Muscle of arm (tissue), 12 donors: ENCODE data around the gene CCDC169. TPM values are rescaled to one million over a fixed set of nuclear protein-coding genes. Genes with fewer than 3 reads are reported as not detected.
"Not testable (repeated sequence)": the region's sequence is repeated elsewhere in the genome, so short reads cannot be mapped to it uniquely, and the experiment has no call there.

Experiments used
- DNase-seq: peaks from one replicate; pipeline ENCODE4 v3.0.0-alpha.2; 2013
- polyA plus RNA-seq, 12 donors: library from polyadenylated mRNA; unstranded; fragments of 120-200 nt; gene quantifications; one replicate each; pipeline ENCODE4 v1.2.1, GENCODE V29; 2013; ENCODE audit not compliant: insufficient read length in 12 of 12

The CCDC169 gene
- polyA plus RNA-seq, 12 donors, result 1.7 to 5.3 (median 3.5) TPM; not detected in 2

- not testable (repeated sequence) for DNase-seq
Observed at GRCh38 chr13:36319793-36320192, 22.2 kb upstream of the CCDC169 start.

- no peak for DNase-seq
Observed at GRCh38 chr13:36313047-36313969, 15.7 kb upstream of the CCDC169 start.

DNA sequence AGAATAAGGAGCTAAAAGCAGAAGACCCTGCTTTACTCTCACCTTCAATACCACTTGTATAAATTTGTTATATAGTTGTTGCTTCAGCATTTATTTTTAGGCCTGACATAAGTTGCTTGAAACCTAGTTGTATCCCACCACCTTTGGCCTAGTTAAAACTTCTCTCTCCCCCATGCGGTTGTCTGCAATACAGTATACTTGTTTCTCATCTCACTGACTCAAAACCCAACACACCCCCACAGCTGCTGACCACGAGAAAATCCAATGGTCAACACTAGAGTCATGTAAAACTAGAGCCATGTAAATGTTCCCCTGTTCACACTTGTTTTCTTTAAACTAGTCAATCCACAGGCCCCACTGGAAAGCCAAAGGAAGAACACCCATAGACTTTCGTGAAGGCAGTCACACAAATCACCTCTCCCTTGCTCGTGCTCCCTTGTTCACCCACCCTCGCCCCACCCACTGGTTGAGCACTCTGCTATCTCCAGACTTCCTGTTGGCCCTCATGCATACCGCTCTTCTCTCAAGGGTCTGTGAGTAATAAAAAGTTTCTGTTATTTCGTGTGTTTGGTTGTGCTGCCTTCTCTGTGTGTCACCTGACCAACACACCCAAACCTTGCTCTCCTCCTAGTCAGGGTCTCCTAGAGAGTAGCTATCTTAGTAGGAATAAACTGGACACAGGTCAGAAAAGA, 12.9 kb upstream of the CCDC169 start:
- DNase-seq, result no peak

GRCh38 chr13:36302289-36302688, 4.7 kb upstream of the CCDC169 start:
- DNase-seq, result no peak

DNA sequence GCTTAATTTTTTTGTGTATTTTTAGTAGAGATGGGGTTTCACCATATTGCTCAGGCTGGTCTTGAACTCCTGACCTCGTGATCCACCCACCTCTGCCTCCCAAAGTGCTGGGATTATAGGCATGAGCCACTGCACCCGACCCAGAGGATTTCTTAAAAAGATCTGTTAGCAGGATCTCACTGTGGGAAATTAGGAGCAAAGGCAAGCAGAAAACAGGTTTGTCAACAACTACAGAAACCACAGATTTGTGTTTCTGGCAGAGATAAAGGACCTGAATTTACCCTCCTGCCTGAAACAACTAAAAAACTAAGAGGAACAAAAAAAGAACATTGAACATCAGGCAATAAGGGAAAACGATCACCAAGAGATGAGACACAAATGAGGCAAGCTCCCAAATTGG, 1.9 kb upstream of the CCDC169 start:
- DNase-seq, result not testable (repeated sequence)

DNA sequence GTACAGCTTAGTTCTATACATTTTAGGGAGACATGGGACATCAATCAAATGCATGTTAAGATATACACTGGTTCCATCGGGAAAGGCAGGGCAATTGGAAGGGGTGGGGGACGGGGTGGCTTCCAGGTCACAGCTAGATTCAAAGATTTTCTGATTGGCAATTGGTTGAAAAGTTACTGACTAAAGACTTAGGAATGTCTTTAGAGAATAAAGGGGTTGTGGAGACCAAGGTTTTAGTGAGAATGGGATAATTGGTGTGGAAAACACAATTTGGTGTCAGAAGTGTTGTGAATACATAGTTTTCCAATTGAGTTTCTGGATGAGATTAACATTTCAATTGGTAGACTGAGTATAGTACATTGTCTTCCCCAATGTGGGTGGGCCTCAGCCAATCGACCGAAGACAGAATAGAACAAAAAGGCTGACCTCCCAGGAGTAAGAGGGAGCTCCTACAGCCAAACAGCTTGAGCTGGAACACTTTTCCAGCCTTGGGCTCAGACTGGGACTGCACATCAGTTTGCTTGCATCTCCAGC, 988 bp upstream of the CCDC169 start:
- DNase-seq, result peak; percentile 41

DNA sequence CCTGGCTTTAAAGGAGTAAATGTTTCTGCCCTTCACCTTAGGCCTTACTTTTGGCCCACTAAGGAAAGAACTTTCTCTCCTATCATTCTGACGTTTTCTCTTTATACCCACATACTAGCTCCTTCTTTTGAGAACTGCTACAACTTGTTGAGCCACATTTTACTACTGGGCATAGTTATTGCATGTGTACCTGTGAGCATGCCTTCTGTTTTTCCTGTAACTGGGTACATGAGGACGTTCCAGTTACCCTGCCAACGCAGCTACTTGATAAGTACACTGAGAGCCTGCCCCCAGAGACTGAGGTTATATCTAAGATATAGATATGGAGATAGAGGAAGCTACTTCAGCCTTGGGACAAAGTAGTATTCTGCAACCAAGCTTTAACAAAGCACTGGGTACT, 3.5 kb downstream of the CCDC169 start:
- no peak for DNase-seq

DNA sequence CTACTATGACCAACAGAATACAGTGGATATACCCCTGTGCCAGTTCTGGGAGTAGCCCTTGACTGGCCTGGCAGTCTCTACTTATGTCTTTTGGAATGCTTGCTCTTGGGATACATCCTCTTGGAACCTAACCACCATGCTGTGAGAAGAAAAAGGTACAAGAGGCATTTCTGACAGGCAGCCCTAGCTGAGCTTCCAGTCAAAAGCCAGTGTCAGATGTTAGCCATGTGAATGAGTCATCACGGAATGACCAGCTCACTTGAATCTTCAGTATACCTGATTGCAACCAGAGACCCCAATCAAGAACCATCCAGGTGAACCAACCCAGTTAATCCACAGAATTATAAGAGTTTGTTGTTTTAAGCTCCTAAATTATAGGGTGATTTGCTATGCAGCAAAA, 4.1 kb downstream of the CCDC169 start:
- no peak for DNase-seq

GRCh38 chr13:36288794-36289391, 8.7 kb downstream of the CCDC169 start:
- no peak for DNase-seq

GRCh38 chr13:36286006-36286405, 11.6 kb downstream of the CCDC169 start:
- DNase-seq, result no peak

DNA sequence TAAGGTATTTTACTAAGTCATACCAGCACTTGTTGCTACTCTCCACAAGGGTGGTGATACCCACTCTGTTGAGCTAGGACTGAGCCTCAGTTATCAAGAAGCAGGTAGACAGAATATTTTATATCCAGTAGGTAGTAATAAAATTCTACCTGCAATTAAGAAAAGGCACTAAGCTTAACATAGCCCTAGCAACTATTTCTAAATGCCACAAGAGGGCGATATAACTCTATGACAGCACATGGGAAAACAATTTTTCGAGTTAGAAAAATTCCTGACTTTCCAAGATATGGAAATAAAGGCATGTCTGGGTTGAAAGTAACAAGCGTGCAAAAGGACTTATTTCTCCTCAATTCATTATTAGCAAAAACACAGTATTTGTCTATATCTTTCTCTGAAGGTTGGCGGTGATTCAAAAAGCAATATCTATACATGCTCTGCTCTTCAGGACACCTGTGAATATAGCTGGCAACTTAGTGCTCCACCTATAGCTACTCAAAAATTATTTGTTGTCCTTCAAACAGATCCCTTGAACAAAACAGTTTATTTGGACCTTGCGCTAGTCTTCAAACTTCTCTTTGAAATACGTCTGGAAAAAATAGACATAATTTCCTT, 14.7 kb downstream of the CCDC169 start:
- peak; percentile 42 for DNase-seq

DNA sequence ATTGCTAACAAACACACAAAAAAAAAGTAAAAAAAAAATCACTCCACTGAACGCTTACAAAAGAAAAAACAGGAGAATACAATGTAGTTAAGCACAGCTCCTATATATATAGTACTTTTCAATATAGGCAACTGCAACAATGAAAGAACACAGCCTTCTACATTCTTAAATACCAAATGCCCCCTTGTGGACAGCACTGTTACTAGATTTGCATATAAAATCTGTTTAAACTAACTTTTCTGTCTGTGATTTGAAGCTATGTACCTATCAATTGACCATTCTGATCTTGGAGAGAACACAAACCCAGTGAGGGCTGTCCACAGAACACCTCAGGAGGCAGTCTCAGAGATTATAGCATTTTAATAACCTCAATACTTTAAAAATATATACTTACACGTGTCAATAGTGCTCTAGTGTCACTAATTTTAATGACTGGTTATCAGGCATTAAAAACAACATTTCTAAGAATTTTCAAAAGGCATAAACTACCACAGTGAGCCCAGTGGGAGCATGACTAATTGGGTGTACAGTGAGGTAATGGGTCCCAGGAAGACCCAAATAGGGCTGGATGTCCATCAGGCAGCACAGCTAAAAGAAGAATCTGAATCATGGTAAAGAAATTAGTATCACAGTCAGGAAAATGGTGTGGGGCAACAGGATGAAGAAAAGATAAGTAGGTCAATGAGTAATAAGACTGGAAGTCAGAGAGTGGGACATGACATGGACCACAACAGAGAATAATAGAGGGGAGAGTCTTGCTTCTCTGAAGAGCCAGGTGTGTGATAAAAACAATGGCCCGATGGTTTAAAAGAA, 22.2 kb downstream of the CCDC169 start:
- DNase-seq, result peak; percentile 71

DNA sequence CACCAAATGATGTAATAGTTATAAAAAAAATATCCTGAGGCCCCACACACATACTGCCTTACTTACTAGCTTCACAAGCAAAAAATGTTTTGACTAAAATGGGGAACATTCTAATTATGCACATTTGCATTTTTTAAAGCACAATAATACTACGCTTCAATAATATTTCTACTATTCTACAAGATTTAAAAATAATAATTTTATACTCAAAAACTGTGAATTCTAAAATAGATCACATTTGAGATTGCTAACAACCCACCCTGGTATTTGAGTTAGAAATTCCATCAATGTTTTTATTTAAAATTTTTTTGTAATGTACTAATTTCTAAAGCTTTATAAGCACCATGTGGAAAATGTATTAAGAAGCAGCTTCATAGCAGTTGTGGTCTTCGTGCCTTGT, 24.2 kb downstream of the CCDC169 start:
- no peak for DNase-seq

- DNase-seq, result no peak
Observed at GRCh38 chr13:36261976-36262375, 35.6 kb downstream of the CCDC169 start.

GRCh38 chr13:36261011-36261410, 36.6 kb downstream of the CCDC169 start:
- no peak for DNase-seq

DNA sequence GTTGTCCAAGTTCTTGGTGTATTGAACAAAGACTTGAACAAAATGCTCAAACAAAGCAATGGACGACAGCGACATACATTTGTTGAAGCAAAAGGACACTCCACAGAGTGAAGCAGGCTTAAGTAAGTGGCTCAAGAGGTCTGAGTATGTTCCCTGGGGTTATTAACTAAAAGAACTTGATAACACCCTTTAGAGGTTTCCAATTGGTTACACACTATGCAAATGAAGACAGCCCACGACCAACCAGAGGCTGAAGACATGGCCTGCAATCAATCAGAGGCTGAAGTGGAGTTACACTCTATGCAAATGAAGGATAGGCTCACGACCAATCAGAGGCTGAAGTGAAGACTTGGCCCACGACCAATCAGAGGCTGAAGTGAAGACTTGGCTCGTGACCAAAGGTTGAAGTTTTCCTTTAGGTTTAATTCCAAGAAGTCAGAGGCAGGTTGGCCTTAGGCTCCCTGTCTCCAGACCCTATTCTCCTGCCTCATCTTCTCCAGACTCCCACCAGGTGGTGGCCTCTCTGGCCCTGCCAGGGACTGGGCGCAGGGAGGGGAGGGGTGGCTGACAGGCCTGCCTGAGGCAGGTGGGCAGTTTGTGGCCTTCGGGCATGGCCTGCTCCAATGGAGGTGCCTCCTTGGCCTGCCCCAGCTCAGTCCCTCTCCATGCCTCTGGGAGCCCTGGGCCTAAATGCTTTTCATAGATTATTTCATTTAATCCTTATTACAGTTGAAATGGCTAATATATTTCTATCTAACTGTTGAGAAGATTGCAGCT, 38.1 kb downstream of the CCDC169 start:
- DNase-seq, result no peak

DNA sequence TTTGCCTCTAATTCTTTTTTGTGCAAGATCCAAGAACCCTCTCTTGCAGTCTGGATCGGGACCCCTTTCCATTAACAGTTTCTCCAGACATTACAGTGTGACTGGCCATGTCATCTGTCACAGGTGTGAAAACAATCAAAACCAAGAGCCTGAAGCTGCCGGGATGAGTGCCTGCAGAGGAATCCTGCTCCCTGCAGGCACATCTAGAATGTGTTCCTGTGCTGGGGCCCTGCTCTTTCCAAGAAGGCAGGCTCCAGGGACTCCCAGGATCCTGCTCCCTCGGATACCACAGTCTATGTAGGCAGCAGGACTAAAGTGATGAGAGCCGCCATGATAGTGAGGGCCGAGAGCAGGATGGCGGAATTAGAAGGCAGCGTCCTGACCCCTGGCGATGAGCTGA, 38.8 kb downstream of the CCDC169 start:
- no peak for DNase-seq

GRCh38 chr13:36251526-36251925, 46.1 kb downstream of the CCDC169 start:
- no peak for DNase-seq

- no peak for DNase-seq
Observed at GRCh38 chr13:36251017-36251416, 46.6 kb downstream of the CCDC169 start.

DNA sequence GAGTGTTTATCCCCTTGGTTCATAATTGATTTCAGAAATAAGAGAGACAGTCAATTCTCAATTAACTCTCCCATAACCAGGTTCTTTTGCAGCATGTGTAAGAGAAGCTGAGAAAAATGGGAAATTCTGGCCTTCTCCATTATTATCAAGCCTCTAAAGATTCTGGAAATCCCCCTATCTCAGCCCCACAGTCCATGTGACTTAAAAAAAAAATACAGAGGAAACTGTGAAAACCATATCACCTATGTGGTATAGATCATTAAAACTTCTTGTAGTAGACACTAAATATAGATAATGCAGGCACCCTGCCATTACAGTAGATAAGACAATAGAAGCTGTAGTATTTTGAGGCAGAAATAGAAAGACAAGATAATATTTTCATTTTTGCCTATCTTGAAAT, 48.9 kb downstream of the CCDC169 start:
- no peak for DNase-seq
